AG09319 (cell line): ENCODE measurements around the gene MDM1.

ENCODE experiments used
- DNase-seq: peaks from one replicate; pipeline ENCODE4 v3.0.0-alpha.2; 2010; ENCODE audit warnings: low read depth; ENCODE audit errors: extremely low read depth
- CTCF ChIP-seq: IDR thresholded peaks from 2 replicates; pipeline ENCODE4 v1.5.1; 2011; ENCODE audit warnings: low read depth, mild to moderate bottlenecking, inconsistent platforms, low read length, moderate library complexity

The MDM1 gene

GRCh38 chr12:68263366-68263765 lies 68.8 kb downstream of the MDM1 start:
- TF ChIP-seq CTCF = no peak
- DNase-seq = no peak

GRCh38 chr12:68261896-68262295 lies 70.3 kb downstream of the MDM1 start:
- DNase-seq = no peak
- TF ChIP-seq CTCF = no peak

GRCh38 chr12:68260153-68260552 lies 72.0 kb downstream of the MDM1 start:
- DNase-seq = no peak
- no peak for TF ChIP-seq CTCF

- DNase-seq = no peak
- no peak for TF ChIP-seq CTCF
Measured at GRCh38 chr12:68259318-68259940, 72.7 kb downstream of the MDM1 start.

- no peak for TF ChIP-seq CTCF
- DNase-seq = no peak
Measured at GRCh38 chr12:68253504-68253903, 78.7 kb downstream of the MDM1 start, which contains the start of gene IL22. Gene IL22, minus strand, starts transcription at chr12:68253604. Its CDS starts 156 bp downstream, at chr12:68253448.

- DNase-seq = no peak
- no peak for TF ChIP-seq CTCF
Measured at GRCh38 chr12:68252077-68252476, 80.1 kb downstream of the MDM1 start.

GRCh38 chr12:68250454-68250853 lies 81.7 kb downstream of the MDM1 start:
- DNase-seq = no peak
- no peak for TF ChIP-seq CTCF
